ENCODE results near the gene DLL4. TPM values are rescaled to one million over a fixed set of nuclear protein-coding genes. Genes with fewer than 3 reads are reported as not detected.

The DLL4 gene
- total and polyA plus RNA-seq, 10 donors = 1.2 to 26.3 (median 10.2) TPM

DNA sequence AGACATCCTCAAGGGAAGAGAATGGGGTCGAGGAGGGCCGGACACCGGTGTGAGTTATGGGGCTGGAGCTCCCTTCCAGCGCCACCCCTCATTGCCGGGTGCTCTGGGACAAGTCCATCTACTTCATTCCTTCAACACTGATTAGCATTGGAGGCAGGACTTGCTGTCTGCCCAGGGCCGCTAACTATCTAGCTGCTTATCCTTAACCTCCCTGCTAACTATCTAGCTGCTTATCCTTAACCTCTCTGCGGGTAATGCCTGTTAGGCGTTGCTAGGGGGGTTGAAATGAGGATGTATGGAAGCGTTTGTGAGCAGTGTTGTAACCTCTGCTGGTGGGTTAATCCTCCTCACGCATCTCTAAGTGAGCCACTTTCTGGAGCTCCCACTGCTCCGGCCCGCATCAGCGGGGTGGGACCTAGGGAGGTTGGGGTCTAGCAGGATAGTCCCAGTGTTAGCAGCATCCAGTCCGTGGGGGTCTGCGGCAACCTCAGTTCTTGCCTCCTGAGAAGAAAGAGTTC, 13.3 kb downstream of the DLL4 start:
- peaks cover 31 to 63% (median 53%) of the 10 kb centered on the region in 6 donors for H3K4me1 ChIP-seq
- DNase-seq = no peak
- TF ChIP-seq POLR2A (IDR thresholded peaks at IDR 0.05) = no peak
- TF ChIP-seq, protein P1, sequence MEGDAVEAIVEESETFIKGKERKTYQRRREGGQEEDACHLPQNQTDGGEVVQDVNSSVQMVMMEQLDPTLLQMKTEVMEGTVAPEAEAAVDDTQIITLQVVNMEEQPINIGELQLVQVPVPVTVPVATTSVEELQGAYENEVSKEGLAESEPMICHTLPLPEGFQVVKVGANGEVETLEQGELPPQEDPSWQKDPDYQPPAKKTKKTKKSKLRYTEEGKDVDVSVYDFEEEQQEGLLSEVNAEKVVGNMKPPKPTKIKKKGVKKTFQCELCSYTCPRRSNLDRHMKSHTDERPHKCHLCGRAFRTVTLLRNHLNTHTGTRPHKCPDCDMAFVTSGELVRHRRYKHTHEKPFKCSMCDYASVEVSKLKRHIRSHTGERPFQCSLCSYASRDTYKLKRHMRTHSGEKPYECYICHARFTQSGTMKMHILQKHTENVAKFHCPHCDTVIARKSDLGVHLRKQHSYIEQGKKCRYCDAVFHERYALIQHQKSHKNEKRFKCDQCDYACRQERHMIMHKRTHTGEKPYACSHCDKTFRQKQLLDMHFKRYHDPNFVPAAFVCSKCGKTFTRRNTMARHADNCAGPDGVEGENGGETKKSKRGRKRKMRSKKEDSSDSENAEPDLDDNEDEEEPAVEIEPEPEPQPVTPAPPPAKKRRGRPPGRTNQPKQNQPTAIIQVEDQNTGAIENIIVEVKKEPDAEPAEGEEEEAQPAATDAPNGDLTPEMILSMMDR (IDR thresholded peaks at IDR 0.05 in 8 of 11, conservative IDR thresholded peaks at IDR 0.05 in 3 of 11) = no peak
- TF ChIP-seq POLR2AphosphoS5 (IDR thresholded peaks at IDR 0.05) = no peak
- H3K27ac ChIP-seq = peak overlapping the region; percentile 87 to 93 (median 88)
- peak overlapping the region; percentile 35 to 76 (median 50) for H3K4me3 ChIP-seq
- 17 to 23% (median 20%) methylated on average over 13 to 15 of the region's 15 CpGs for WGBS, 5 donors
- peaks cover 0 to 7% (median 0%) of the 10 kb centered on the region in 6 donors for H3K36me3 ChIP-seq
- intact Hi-C loops (cut with DNase I; ENCODE audit: low total_unique reads) = loop anchor here (5.0 kb wide), 1 partner anchor 35 kb away; no protein-coding TSS in a partner anchor
- no peaks in the 10 kb centered on the region for H3K9me3 ChIP-seq
- H3K27me3 ChIP-seq (replicated peaks in 1 of 7) = no peaks in the 10 kb centered on the region

DNA sequence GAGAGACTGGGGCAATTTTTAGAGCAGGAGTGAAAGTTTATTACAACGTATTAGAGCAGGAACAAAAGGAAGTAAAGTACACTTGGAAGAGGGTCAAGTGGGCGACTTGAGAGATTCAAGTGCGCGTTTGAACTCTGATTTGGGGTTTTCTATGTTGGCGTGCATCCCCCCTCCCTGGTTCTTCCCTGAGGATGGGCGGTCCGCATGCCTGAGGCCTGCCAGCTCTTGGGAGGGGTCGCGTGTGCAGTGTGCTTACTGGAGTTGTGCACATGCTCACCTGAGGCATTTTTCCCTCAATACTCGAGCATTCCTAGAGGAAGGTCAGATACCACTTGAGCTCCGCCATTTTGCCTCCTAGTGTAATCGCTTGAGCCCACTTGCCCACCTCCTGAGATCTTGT, 13.7 kb downstream of the DLL4 start:
- H3K4me3 ChIP-seq = peak overlapping the region in 4 of 8 donors; percentile 35 to 76 (median 53)
- no peak for DNase-seq
- H3K27me3 ChIP-seq (replicated peaks in 1 of 7) = no peaks in the 10 kb centered on the region
- no peaks in the 10 kb centered on the region for H3K9me3 ChIP-seq
- H3K4me1 ChIP-seq = peaks cover 31 to 58% (median 50%) of the 10 kb centered on the region in 6 donors
- H3K27ac ChIP-seq = peak overlapping the region in 7 of 8 donors; percentile 87 to 93 (median 88)
- 58 to 75% (median 65%) methylated on average over 12 of the region's 12 CpGs for WGBS, 5 donors
- H3K36me3 ChIP-seq = peaks cover 0 to 7% (median 0%) of the 10 kb centered on the region in 6 donors
- intact Hi-C loops (cut with DNase I; ENCODE audit: low total_unique reads) = loop anchor here (5.0 kb wide), 1 partner anchor 36 kb away; no protein-coding TSS in a partner anchor
- TF ChIP-seq POLR2AphosphoS5 (IDR thresholded peaks at IDR 0.05) (no peak), POLR2A (IDR thresholded peaks at IDR 0.05) (no peak)
- TF ChIP-seq, protein P1 (IDR thresholded peaks at IDR 0.05 in 8 of 11, conservative IDR thresholded peaks at IDR 0.05 in 3 of 11) = no peak

DNA sequence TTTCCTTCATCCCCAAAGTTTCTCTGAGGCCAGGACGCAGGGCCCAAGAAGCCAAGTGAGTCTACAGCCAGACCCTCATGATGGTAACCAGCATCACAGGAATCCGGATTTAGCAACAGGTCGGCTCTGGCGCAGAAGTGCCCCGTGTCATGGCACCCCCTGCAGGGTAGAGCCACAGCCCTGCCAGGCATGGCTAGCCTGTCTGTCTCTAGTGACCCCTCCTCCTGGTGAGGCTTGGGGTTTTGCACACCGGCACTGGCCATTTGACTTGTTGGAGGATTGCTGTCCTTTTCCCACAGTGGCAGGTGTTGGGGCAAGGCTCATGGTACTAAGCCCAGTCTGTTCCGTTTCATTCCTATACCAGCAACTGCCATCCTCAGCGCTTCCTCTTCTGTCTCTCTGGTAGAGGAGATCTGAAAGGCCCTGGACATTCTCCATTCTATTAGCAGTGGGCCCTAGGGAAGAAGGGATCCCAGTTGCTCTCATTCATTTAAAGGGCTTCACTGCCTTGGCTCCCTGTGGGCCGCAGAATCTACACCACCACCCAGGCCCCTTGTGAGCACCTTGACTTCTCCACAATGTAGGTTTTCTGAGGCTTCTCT, 14.7 kb downstream of the DLL4 start:
- intact Hi-C loops (cut with DNase I; ENCODE audit: low total_unique reads) = loop anchor here (5.0 kb wide), 1 partner anchor 37 kb away; no protein-coding TSS in a partner anchor
- Histone ChIP-seq H3K9me3 (no peaks in the 10 kb centered on the region), H3K4me1 (peaks cover 31 to 50% (median 44%) of the 10 kb centered on the region in 6 donors), H3K4me3 (no peak overlapping the region), H3K27me3 (replicated peaks in 1 of 7) (no peaks in the 10 kb centered on the region), H3K27ac (no peak overlapping the region), H3K36me3 (no peaks in the 10 kb centered on the region)
- WGBS, 5 donors = 78 to 96% (median 87%) methylated on average over 9 of the region's 9 CpGs
- DNase-seq = no peak
- TF ChIP-seq, protein P1 (IDR thresholded peaks at IDR 0.05 in 8 of 11, conservative IDR thresholded peaks at IDR 0.05 in 3 of 11) = no peak
- no peak for TF ChIP-seq POLR2AphosphoS5 (IDR thresholded peaks at IDR 0.05)
- no peak for TF ChIP-seq POLR2A (IDR thresholded peaks at IDR 0.05)

All from spleen (tissue), 11 donors.